ENCODE measurements around the gene POTEC.
"Not testable (repeated sequence)": the region's sequence is repeated elsewhere in the genome, so short reads cannot be mapped to it uniquely, and the experiment has no call there.

GRCh38 chr18:14474007-14474720, 69.2 kb downstream of the POTEC start:
- TF ChIP-seq SUZ12 (IDR thresholded peaks at IDR 0.05; ENCODE audit: extremely low read depth, insufficient read depth, insufficient read length); YY1 (IDR thresholded peaks at IDR 0.05; ENCODE audit: insufficient read depth, insufficient read length); ZNF274 (IDR thresholded peaks at IDR 0.05; ENCODE audit: low read depth, low read length): not testable (repeated sequence)
